HCT116 (cell line): ENCODE measurements around the gene DNAAF1. TPM values are rescaled to one million over a fixed set of nuclear protein-coding genes. Genes with fewer than 3 reads are reported as not detected.

Experiments used
- ATAC-seq: fragments of 200-7000 bp; cut with Tn5 transposase; 2 replicates; pipeline ENCODE4 v1.9.1; 2020; ENCODE audit warnings: mild to moderate bottlenecking, moderate library complexity
- BruUV-seq: library from RNA; stranded (reverse); fragments of 400-500 nt; replicated peaks from 2 replicates; lab custom pipeline; 2021; lab: Mats Ljungman, UMichigan
- CTCF ChIA-PET: fragments of 300-600 bp; sonication (Branson Sonifier 250); formaldehyde crosslinking; loops from one replicate; lab custom pipeline; 2021; ENCODE audit warnings: antibody characterized with exemption; lab: Charles Lee
- POLR2A ChIA-PET: fragments of 300-600, 350-600 bp; sonication (Branson Sonifier 250); formaldehyde crosslinking; loops from one replicate; lab custom pipeline; 2021; ENCODE audit warnings: antibody characterized with exemption; lab: Charles Lee
- RAD21 ChIA-PET, 2 experiments: fragments of 300-600 bp; sonication (Branson Sonifier 250); formaldehyde crosslinking; loops; one replicate each; lab custom pipeline; 2023; ENCODE audit warnings: low total read pairs in 2 of 2; ENCODE audit not compliant: uncharacterized antibody in 2 of 2, unreplicated experiment in 2 of 2, low non-redundant PET in 1 of 2; lab: Charles Lee
- DNase-seq: peaks from one replicate; pipeline ENCODE4 v3.0.0-alpha.2; 2010; ENCODE audit warnings: low read depth, low spot score
- H2AFZ ChIP-seq: fragments of 200-600 bp; shearing (Covaris generic), sonication (generic); 2 replicates; pipeline ENCODE4 v1.6.1; 2017; ENCODE audit warnings: low read depth, mixed run types, mixed read lengths, antibody characterized with exemption, low read length; ENCODE audit not compliant: poor library complexity, severe bottlenecking
- H3K27ac ChIP-seq: 2 replicates; pipeline ENCODE4 v1.5.1; 2012; ENCODE audit warnings: low read depth, low read length
- H3K27me3 ChIP-seq: fragments of 200-600 bp; sonication (generic); 2 replicates; pipeline ENCODE4 v1.6.1; 2016; ENCODE audit warnings: mixed run types, low read length, mixed read lengths; ENCODE audit not compliant: insufficient read depth
- H3K36me3 ChIP-seq, 2 experiments: fragments of 200-500 bp in 1 of 2; fragments of 200-600 bp in 1 of 2; sonication (Bioruptor generic) in 1 of 2; sonication (generic) in 1 of 2; 2 replicates each; pipeline versions ENCODE4 v1.5.1 to v1.6.1; 2014 to 2016; ENCODE audit warnings: low read length in 2 of 2, inconsistent platforms in 1 of 2, mixed read lengths in 1 of 2, mixed run types in 1 of 2; ENCODE audit not compliant: insufficient read depth in 2 of 2, control insufficient read depth in 1 of 2
- H3K4me1 ChIP-seq, 2 experiments: fragments of 200-600 bp in 1 of 2; sonication (generic) in 1 of 2; 2 replicates each; pipeline versions ENCODE4 v1.5.1 to v1.6.1; 2012 to 2017; ENCODE audit warnings: low read length in 2 of 2, inconsistent platforms in 1 of 2, mild to moderate bottlenecking in 1 of 2, mixed read lengths in 1 of 2, mixed run types in 1 of 2, moderate library complexity in 1 of 2; ENCODE audit not compliant: insufficient read depth in 2 of 2, control insufficient read depth in 1 of 2
- H3K4me2 ChIP-seq: fragments of 200-600 bp; sonication (generic); 2 replicates; pipeline ENCODE4 v1.6.1; 2017; ENCODE audit warnings: mixed run types, low read length, mixed read lengths
- H3K4me3 ChIP-seq, 2 experiments: fragments of 200-600 bp in 1 of 2; sonication (generic) in 1 of 2; replicated peaks in 1 of 2; 2 replicates each; pipeline ENCODE4 v1.5.1; 2011 to 2016; ENCODE audit warnings: low read length in 2 of 2, control low read depth in 1 of 2, low read depth in 1 of 2, mild to moderate bottlenecking in 1 of 2, mixed read lengths in 1 of 2, mixed run types in 1 of 2
- H3K79me2 ChIP-seq: fragments of 200-600 bp; sonication (generic); 2 replicates; pipeline ENCODE4 v1.6.1; 2017; ENCODE audit warnings: mild to moderate bottlenecking, mixed run types, low read length, moderate library complexity, mixed read lengths; ENCODE audit not compliant: insufficient read depth
- H3K9ac ChIP-seq: fragments of 200-600 bp; sonication (generic); 2 replicates; pipeline ENCODE4 v1.6.1; 2016; ENCODE audit warnings: low read length, mixed read lengths
- H3K9me2 ChIP-seq: fragments of 200-600 bp; sonication (generic), shearing (Covaris generic); 2 replicates; pipeline ENCODE4 v1.6.1; 2017; ENCODE audit warnings: mixed run types, mild to moderate bottlenecking, moderate library complexity; ENCODE audit not compliant: insufficient read depth
- H3K9me3 ChIP-seq, 2 experiments: fragments of 200-500 bp in 1 of 2; fragments of 200-600 bp in 1 of 2; sonication (Bioruptor generic) in 1 of 2; sonication (generic) in 1 of 2; 2 replicates each; pipeline ENCODE4 v1.6.1; 2014 to 2017; ENCODE audit warnings: low read length in 2 of 2, mixed read lengths in 2 of 2, inconsistent platforms in 1 of 2, low read depth in 1 of 2, mild to moderate bottlenecking in 1 of 2, mixed run types in 1 of 2, moderate library complexity in 1 of 2; ENCODE audit not compliant: control insufficient read depth in 1 of 2, insufficient read depth in 1 of 2
- H4K20me1 ChIP-seq: fragments of 200-600 bp; sonication (generic), shearing (Covaris generic); 2 replicates; pipeline ENCODE4 v1.6.1; 2017; ENCODE audit warnings: mixed run types, mild to moderate bottlenecking, moderate library complexity; ENCODE audit not compliant: insufficient read depth
- CBX3 ChIP-seq: IDR thresholded peaks from 2 replicates; pipeline ENCODE4 v1.6.1; 2012; ENCODE audit warnings: low read depth
- CEBPB ChIP-seq: IDR thresholded peaks from 2 replicates; pipeline ENCODE4 v1.6.1; 2012; ENCODE audit warnings: low read depth
- ELF1 ChIP-seq: IDR thresholded peaks from 2 replicates; pipeline ENCODE4 v1.6.1; 2012; ENCODE audit warnings: low read depth, borderline replicate concordance
- EZH2 ChIP-seq: fragments of 200-600 bp; sonication (generic); IDR thresholded peaks from 2 replicates; pipeline ENCODE4 v1.6.1; 2017; ENCODE audit warnings: antibody characterized with exemption, mixed run types
- EZH2phosphoT487 ChIP-seq: fragments of 200-600 bp; IDR thresholded peaks from 2 replicates; pipeline ENCODE4 v1.6.1; 2018; ENCODE audit warnings: antibody characterized with exemption, borderline replicate concordance
- JUND ChIP-seq: IDR thresholded peaks from 2 replicates; pipeline ENCODE4 v1.6.1; 2012
- POLR2A ChIP-seq: IDR thresholded peaks from 2 replicates; pipeline ENCODE4 v1.7.0; 2011; ENCODE audit warnings: borderline replicate concordance; ENCODE audit not compliant: insufficient read depth, insufficient read length; ENCODE audit errors: extremely low read depth
- POLR2AphosphoS5 ChIP-seq: IDR thresholded peaks from 2 replicates; pipeline ENCODE4 v1.6.1; 2011; ENCODE audit warnings: mild to moderate bottlenecking, low read depth, low read length, moderate library complexity
- RAD21 ChIP-seq: IDR thresholded peaks from 2 replicates; pipeline ENCODE4 v1.6.1; 2012; ENCODE audit warnings: low read depth, mild to moderate bottlenecking
- SP1 ChIP-seq: IDR thresholded peaks from 2 replicates; pipeline ENCODE4 v1.6.1; 2012; ENCODE audit warnings: low read depth
- SRF ChIP-seq: IDR thresholded peaks from 2 replicates; pipeline ENCODE4 v1.6.1; 2012; ENCODE audit warnings: low read depth
- TCF7L2 ChIP-seq: IDR thresholded peaks from 2 replicates; pipeline ENCODE4 v1.7.0; 2011; ENCODE audit warnings: borderline replicate concordance, inconsistent platforms; ENCODE audit not compliant: insufficient read depth, insufficient read length; ENCODE audit errors: extremely low read depth
- ZBTB33 ChIP-seq: IDR thresholded peaks from 2 replicates; pipeline ENCODE4 v1.6.1; 2011; ENCODE audit warnings: mild to moderate bottlenecking, low read length, moderate library complexity; ENCODE audit not compliant: insufficient replicate concordance; ENCODE audit errors: extremely low read depth
- ZFX ChIP-seq: fragments of 450-650 bp; IDR thresholded peaks from 2 replicates; pipeline ENCODE4 v1.6.1; 2017
- ZNF274 ChIP-seq: fragments of 200-500 bp; sonication (Bioruptor generic); IDR thresholded peaks from 2 replicates; pipeline ENCODE4 v1.6.1; 2014; ENCODE audit warnings: mild to moderate bottlenecking, low read depth, low read length, inconsistent platforms
- intact Hi-C: fragments of 100-400 bp; cut with micrococcal nuclease; formaldehyde crosslinking; loops from 2 replicates; pipeline ENCODE4 v1.10.0; 2022
- total RNA-seq: library from RNA; stranded (reverse); gene quantifications from one replicate; pipeline ENCODE4 v1.2.1, GENCODE V29; 2021; ENCODE audit not compliant: unreplicated experiment
- TF ChIP-seq, protein P1 (sequence below): IDR thresholded peaks from 2 replicates; pipeline ENCODE4 v1.6.1; 2012
- TF ChIP-seq, protein P2 (sequence below), 3 experiments: fragments of 200-600 bp in 1 of 3; sonication (generic) in 1 of 3; IDR thresholded peaks in 2 of 3; conservative IDR thresholded peaks in 1 of 3; 2 replicates each; pipeline ENCODE4 v1.5.1; 2012 to 2017; ENCODE audit warnings: low read depth in 2 of 3, low read length in 2 of 3, antibody characterized with exemption in 1 of 3, borderline replicate concordance in 1 of 3, control low read depth in 1 of 3, mild to moderate bottlenecking in 1 of 3, mixed read lengths in 1 of 3, mixed run types in 1 of 3, moderate library complexity in 1 of 3; ENCODE audit not compliant: insufficient read depth in 1 of 3

Gene DNAAF1
- total RNA-seq, 1 experiment from 2014 or later = 0.30 TPM

GRCh38 chr16:84155226-84155625 is 10.1 kb downstream of the DNAAF1 start:
- CTCF ChIA-PET = interaction anchor here (1.8 kb wide), 1 partner anchor 32 kb away, joined by 8 read pairs; the partner anchor contains the start of gene TAF1C
- Histone ChIP-seq H2AFZ (no peak overlapping the region), H3K27me3 (peaks cover 7% of the 10 kb centered on the region; the same call in 1 of the 2 replicates), H3K9ac (no peak overlapping the region), H3K4me3 (no peak overlapping the region), H3K9me3 (no peaks in the 10 kb centered on the region; a peak in 1 of 4 replicates), H3K4me2 (no peak overlapping the region), H3K36me3 (no peaks in the 10 kb centered on the region), H3K9me2 (no peaks in the 10 kb centered on the region), H3K27ac (no peak overlapping the region), H4K20me1 (no peaks in the 10 kb centered on the region), H3K79me2 (no peaks in the 10 kb centered on the region), H3K4me1 (peaks cover 0 to 10% of the 10 kb centered on the region in 2 experiments; a peak in 2 of 4 replicates)
- no TSS peak for BruUV-seq
- DNase-seq (no peak), ATAC-seq (no peak)
- RAD21 ChIA-PET = no interaction called here
- no peak for TF ChIP-seq ZFX
- no peak for TF ChIP-seq EZH2phosphoT487
- no peak for TF ChIP-seq EZH2
- no peak for TF ChIP-seq ZNF274
- no peak for TF ChIP-seq CEBPB
- no peak for TF ChIP-seq JUND
- no peak for TF ChIP-seq POLR2AphosphoS5
- no peak for TF ChIP-seq ZBTB33
- no peak for TF ChIP-seq SRF
- TF ChIP-seq RAD21 = no peak
- TF ChIP-seq CBX3 = no peak
- no peak for TF ChIP-seq TCF7L2
- TF ChIP-seq, protein P1, sequence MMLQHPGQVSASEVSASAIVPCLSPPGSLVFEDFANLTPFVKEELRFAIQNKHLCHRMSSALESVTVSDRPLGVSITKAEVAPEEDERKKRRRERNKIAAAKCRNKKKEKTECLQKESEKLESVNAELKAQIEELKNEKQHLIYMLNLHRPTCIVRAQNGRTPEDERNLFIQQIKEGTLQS = no peak
- TF ChIP-seq, protein P2, sequence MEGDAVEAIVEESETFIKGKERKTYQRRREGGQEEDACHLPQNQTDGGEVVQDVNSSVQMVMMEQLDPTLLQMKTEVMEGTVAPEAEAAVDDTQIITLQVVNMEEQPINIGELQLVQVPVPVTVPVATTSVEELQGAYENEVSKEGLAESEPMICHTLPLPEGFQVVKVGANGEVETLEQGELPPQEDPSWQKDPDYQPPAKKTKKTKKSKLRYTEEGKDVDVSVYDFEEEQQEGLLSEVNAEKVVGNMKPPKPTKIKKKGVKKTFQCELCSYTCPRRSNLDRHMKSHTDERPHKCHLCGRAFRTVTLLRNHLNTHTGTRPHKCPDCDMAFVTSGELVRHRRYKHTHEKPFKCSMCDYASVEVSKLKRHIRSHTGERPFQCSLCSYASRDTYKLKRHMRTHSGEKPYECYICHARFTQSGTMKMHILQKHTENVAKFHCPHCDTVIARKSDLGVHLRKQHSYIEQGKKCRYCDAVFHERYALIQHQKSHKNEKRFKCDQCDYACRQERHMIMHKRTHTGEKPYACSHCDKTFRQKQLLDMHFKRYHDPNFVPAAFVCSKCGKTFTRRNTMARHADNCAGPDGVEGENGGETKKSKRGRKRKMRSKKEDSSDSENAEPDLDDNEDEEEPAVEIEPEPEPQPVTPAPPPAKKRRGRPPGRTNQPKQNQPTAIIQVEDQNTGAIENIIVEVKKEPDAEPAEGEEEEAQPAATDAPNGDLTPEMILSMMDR (IDR thresholded peaks at IDR 0.05 in 2 of 3, conservative IDR thresholded peaks at IDR 0.05 in 1 of 3; ENCODE audit: borderline replicate concordance in 1 of 3, insufficient read depth in 1 of 3, low read depth in 2 of 3, low read length in 2 of 3) = no peak
- no peak for TF ChIP-seq ELF1
- TF ChIP-seq POLR2A = no peak
- no peak for TF ChIP-seq SP1
- POLR2A ChIA-PET = no interaction called here
- intact Hi-C loops = no loop called here
